ENCODE data around the gene SLAMF9. TPM values are rescaled to one million over a fixed set of nuclear protein-coding genes. Genes with fewer than 3 reads are reported as not detected.

Gene SLAMF9
- total and polyA plus RNA-seq, 8 donors, result not detected

GRCh38 chr1:159949981-159950381 lies 4.1 kb downstream of the SLAMF9 start:
- no peak for TF ChIP-seq CTCF (IDR thresholded peaks at IDR 0.05)
- ATAC-seq (no peak), DNase-seq (no peak)
- Histone ChIP-seq H3K27me3 (peaks cover 0 to 33% of the 10 kb centered on the region in 2 donors), H3K9me3 (no peaks in the 10 kb centered on the region), H3K27ac (no peak overlapping the region), H3K4me3 (no peak overlapping the region), H3K36me3 (no peaks in the 10 kb centered on the region), H3K4me1 (peaks cover 0 to 15% of the 10 kb centered on the region in 2 donors)
- intact Hi-C loops (cut with DNase I), result loop anchor here in 1 of 2 donors (10.0 kb wide), 1 partner anchor 55 kb away; no protein-coding TSS in a partner anchor

- H3K27ac ChIP-seq, result no peak overlapping the region
Observed at GRCh38 chr1:159949123-159949522, 4.9 kb downstream of the SLAMF9 start.

GRCh38 chr1:159947942-159948341 lies 6.1 kb downstream of the SLAMF9 start:
- TF ChIP-seq CTCF (IDR thresholded peaks at IDR 0.05), result no peak
- peaks cover 0 to 17% of the 10 kb centered on the region in 2 donors for H3K4me1 ChIP-seq
- H3K27me3 ChIP-seq, result peaks cover 0 to 46% of the 10 kb centered on the region in 2 donors
- H3K27ac ChIP-seq, result no peak overlapping the region
- DNase-seq (no peak), ATAC-seq (no peak)
- H3K9me3 ChIP-seq, result no peaks in the 10 kb centered on the region
- H3K36me3 ChIP-seq, result no peaks in the 10 kb centered on the region
- no peak overlapping the region for H3K4me3 ChIP-seq
- intact Hi-C loops (cut with DNase I), result loop anchor here in 1 of 2 donors (10.0 kb wide), 1 partner anchor 57 kb away; no protein-coding TSS in a partner anchor

More at GRCh38 chr1:159949123-159949522, 4.9 kb downstream of the SLAMF9 start:
- DNase-seq (no peak), ATAC-seq (no peak)
- Histone ChIP-seq H3K4me3 (no peak overlapping the region), H3K4me1 (peaks cover 0 to 17% of the 10 kb centered on the region in 2 donors), H3K36me3 (no peaks in the 10 kb centered on the region), H3K27me3 (peaks cover 0 to 42% of the 10 kb centered on the region in 2 donors), H3K9me3 (no peaks in the 10 kb centered on the region)
- intact Hi-C loops (cut with DNase I), result loop anchor here in 1 of 2 donors (10.0 kb wide), 1 partner anchor 56 kb away; no protein-coding TSS in a partner anchor
- TF ChIP-seq CTCF (IDR thresholded peaks at IDR 0.05), result no peak

GRCh38 chr1:159946242-159947187 lies 7.5 kb downstream of the SLAMF9 start:
- no peaks in the 10 kb centered on the region for H3K9me3 ChIP-seq
- peaks cover 0 to 17% of the 10 kb centered on the region in 2 donors for H3K4me1 ChIP-seq
- ATAC-seq, result no peak
- intact Hi-C loops (cut with DNase I), result loop anchor here in 1 of 2 donors (10.0 kb wide), 1 partner anchor 58 kb away; no protein-coding TSS in a partner anchor
- TF ChIP-seq CTCF (IDR thresholded peaks at IDR 0.05), result no peak
- H3K27me3 ChIP-seq, result peaks cover 0 to 40% of the 10 kb centered on the region in 2 donors
- DNase-seq, result no peak
- H3K36me3 ChIP-seq, result no peaks in the 10 kb centered on the region
- peak overlapping the region in 1 of 2 donors; percentile 42 for H3K4me3 ChIP-seq
- H3K27ac ChIP-seq, result no peak overlapping the region
